SK-N-MC (cell line): ENCODE measurements around the gene CMTM8.

Source experiments
- DNase-seq: peaks from one replicate; pipeline ENCODE4 v3.0.0-alpha.2; 2011; ENCODE audit warnings: low read depth, low spot score
- H3K27ac ChIP-seq: fragments of 200-600 bp; sonication (generic); 2 replicates; pipeline ENCODE4 v1.5.1; 2016; ENCODE audit warnings: mixed run types
- H3K36me3 ChIP-seq: fragments of 200-600 bp; sonication (generic); 2 replicates; pipeline ENCODE4 v1.6.1; 2017; ENCODE audit warnings: antibody characterized with exemption, low read length, mixed read lengths; ENCODE audit not compliant: insufficient read depth
- H3K4me3 ChIP-seq: fragments of 200-600 bp; sonication (generic); 2 replicates; pipeline ENCODE4 v1.5.1; 2016
- H3K9ac ChIP-seq: fragments of 200-600 bp; sonication (generic); 2 replicates; pipeline ENCODE4 v1.8.0; 2017; ENCODE audit warnings: mixed run types, mixed read lengths; ENCODE audit not compliant: insufficient read length
- H3K9me3 ChIP-seq: fragments of 200-600 bp; sonication (generic); 2 replicates; pipeline ENCODE4 v1.6.1; 2017; ENCODE audit warnings: low read depth, mild to moderate bottlenecking, antibody characterized with exemption, low read length, moderate library complexity, mixed read lengths
- EZH2 ChIP-seq: fragments of 200-600 bp; sonication (generic); IDR thresholded peaks from one replicate; pipeline ENCODE4 v1.6.1; 2017; ENCODE audit warnings: antibody characterized with exemption
- FOXP2 ChIP-seq: optimal IDR thresholded peaks from 2 replicates; pipeline ENCODE3; 2011; ENCODE audit warnings: mild to moderate bottlenecking, moderate library complexity; ENCODE audit not compliant: insufficient read depth; ENCODE audit errors: extremely low read length, control extremely low read depth
- POLR2AphosphoS5 ChIP-seq: IDR thresholded peaks from 2 replicates; pipeline ENCODE4 v1.6.1; 2012; ENCODE audit warnings: mild to moderate bottlenecking, low read depth, low read length, borderline replicate concordance

CMTM8 gene

GRCh38 chr3:32337505-32337904 lies 99.0 kb downstream of the CMTM8 start:
- H3K9ac ChIP-seq = no peak overlapping the region
- no peak for DNase-seq
- no peaks in the 10 kb centered on the region for H3K9me3 ChIP-seq
- no peak overlapping the region for H3K27ac ChIP-seq
- H3K4me3 ChIP-seq = no peak overlapping the region
- no peak for TF ChIP-seq POLR2AphosphoS5
- no peak for TF ChIP-seq FOXP2
- TF ChIP-seq EZH2 = no peak
- H3K36me3 ChIP-seq = no peaks in the 10 kb centered on the region

- Histone ChIP-seq H3K27ac (no peak overlapping the region), H3K9me3 (no peaks in the 10 kb centered on the region), H3K4me3 (no peak overlapping the region), H3K9ac (no peak overlapping the region), H3K36me3 (no peaks in the 10 kb centered on the region)
- TF ChIP-seq FOXP2 (no peak), POLR2AphosphoS5 (no peak), EZH2 (no peak)
- no peak for DNase-seq
Observed at GRCh38 chr3:32340039-32340438, 101.6 kb downstream of the CMTM8 start.

- Histone ChIP-seq H3K9ac (no peak overlapping the region), H3K36me3 (no peaks in the 10 kb centered on the region), H3K9me3 (no peaks in the 10 kb centered on the region), H3K4me3 (no peak overlapping the region), H3K27ac (no peak overlapping the region)
- no peak for TF ChIP-seq EZH2
- no peak for TF ChIP-seq POLR2AphosphoS5
- TF ChIP-seq FOXP2 = no peak
- DNase-seq = no peak
Observed at GRCh38 chr3:32340611-32341365, 102.3 kb downstream of the CMTM8 start.

GRCh38 chr3:32347343-32348125 lies 109.1 kb downstream of the CMTM8 start:
- no peak for DNase-seq
- no peaks in the 10 kb centered on the region for H3K36me3 ChIP-seq
- no peak overlapping the region for H3K4me3 ChIP-seq
- no peak overlapping the region for H3K9ac ChIP-seq
- no peak overlapping the region for H3K27ac ChIP-seq
- no peak for TF ChIP-seq EZH2
- TF ChIP-seq POLR2AphosphoS5 = no peak
- no peak for TF ChIP-seq FOXP2
- H3K9me3 ChIP-seq = no peaks in the 10 kb centered on the region

GRCh38 chr3:32349184-32349583 lies 110.7 kb downstream of the CMTM8 start:
- Histone ChIP-seq H3K9me3 (no peaks in the 10 kb centered on the region), H3K27ac (no peak overlapping the region), H3K4me3 (no peak overlapping the region), H3K36me3 (no peaks in the 10 kb centered on the region), H3K9ac (no peak overlapping the region)
- no peak for TF ChIP-seq POLR2AphosphoS5
- DNase-seq = no peak

- no peak for TF ChIP-seq POLR2AphosphoS5
- TF ChIP-seq EZH2 = no peak
- no peak for TF ChIP-seq FOXP2
- Histone ChIP-seq H3K36me3 (no peaks in the 10 kb centered on the region), H3K9me3 (no peaks in the 10 kb centered on the region), H3K9ac (no peak overlapping the region), H3K4me3 (no peak overlapping the region), H3K27ac (no peak overlapping the region)
- no peak for DNase-seq
Observed at GRCh38 chr3:32352563-32352962, 114.1 kb downstream of the CMTM8 start.

- Histone ChIP-seq H3K9ac (no peak overlapping the region), H3K4me3 (no peak overlapping the region), H3K27ac (no peak overlapping the region), H3K9me3 (no peaks in the 10 kb centered on the region), H3K36me3 (no peaks in the 10 kb centered on the region)
- DNase-seq = no peak
- TF ChIP-seq EZH2 = no peak
- no peak for TF ChIP-seq POLR2AphosphoS5
- TF ChIP-seq FOXP2 = no peak
Observed at GRCh38 chr3:32353351-32353750, 114.9 kb downstream of the CMTM8 start.

GRCh38 chr3:32354362-32354778 lies 115.9 kb downstream of the CMTM8 start:
- TF ChIP-seq EZH2 (no peak), FOXP2 (no peak), POLR2AphosphoS5 (no peak)
- DNase-seq = no peak
- H3K27ac ChIP-seq = no peak overlapping the region
- no peak overlapping the region for H3K4me3 ChIP-seq
- no peaks in the 10 kb centered on the region for H3K9me3 ChIP-seq
- no peak overlapping the region for H3K9ac ChIP-seq
- no peaks in the 10 kb centered on the region for H3K36me3 ChIP-seq
